ENCODE results near the gene AP2S1.

AP2S1 gene

GRCh38 chr19:46803555-46803954 is 47.1 kb downstream of the AP2S1 start:
- DNase-seq (ENCODE audit: low read depth, low spot score): no peak
- CTCF ChIA-PET: interaction anchor here (0.9 kb wide), 1 partner anchor 21 kb away, joined by 3 read pairs; no protein-coding TSS in a partner anchor
- H3K4me3 ChIP-seq (ENCODE audit: low read depth, low read length): no peak overlapping the region
- POLR2A ChIA-PET: no interaction called here
- no peak for TF ChIP-seq CTCF (IDR thresholded peaks at IDR 0.05; ENCODE audit: insufficient read depth, low read length, missing control alignments)

DNA sequence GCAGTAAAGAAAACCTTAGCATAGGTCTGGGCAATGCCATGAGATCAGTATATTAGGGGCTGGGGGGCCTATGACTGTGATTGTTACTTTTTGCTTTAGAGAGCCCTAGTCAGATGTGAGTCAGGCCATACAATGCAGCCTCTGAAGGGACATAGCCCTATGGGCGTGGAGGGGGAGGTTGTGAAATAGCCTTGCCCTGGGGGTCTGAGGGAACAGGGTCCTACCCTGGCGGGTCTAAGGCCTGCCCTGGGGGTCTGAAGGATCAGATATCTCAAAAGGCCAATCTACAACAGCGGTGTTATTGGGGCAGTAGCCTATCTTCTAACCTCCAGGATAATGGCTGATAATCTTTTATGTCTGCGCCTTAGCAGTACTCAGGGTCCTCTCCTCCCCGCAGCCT is 48.5 kb downstream of the AP2S1 start:
- no peak overlapping the region for H3K4me3 ChIP-seq (ENCODE audit: low read depth, low read length)
- ChIA-PET CTCF (no interaction called here), POLR2A (no interaction called here)
- DNase-seq (ENCODE audit: low read depth, low spot score): no peak
- TF ChIP-seq CTCF (IDR thresholded peaks at IDR 0.05; ENCODE audit: insufficient read depth, low read length, missing control alignments): no peak

DNA sequence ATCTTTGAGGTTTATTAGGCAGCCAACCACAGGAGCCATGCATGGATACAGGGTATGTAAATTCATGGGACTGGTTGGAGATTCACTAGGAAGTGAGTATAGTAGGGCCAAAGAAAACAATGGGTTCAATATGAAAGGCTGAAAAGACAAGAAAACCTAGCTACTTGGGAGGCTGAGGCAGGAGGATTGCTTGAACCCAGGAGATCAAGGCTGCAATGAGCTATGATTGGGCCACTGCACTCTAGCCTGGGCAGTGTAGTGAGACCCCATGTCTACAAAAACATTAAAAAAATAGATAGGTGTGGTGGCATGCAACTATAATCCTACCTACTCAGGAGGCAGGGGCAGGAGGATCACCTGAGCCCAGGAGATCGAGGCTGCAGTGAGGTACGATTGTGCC is 51.9 kb downstream of the AP2S1 start:
- no peak overlapping the region for H3K4me3 ChIP-seq (ENCODE audit: low read depth, low read length)
- no peak for DNase-seq (ENCODE audit: low read depth, low spot score)
- no peak for TF ChIP-seq CTCF (IDR thresholded peaks at IDR 0.05; ENCODE audit: insufficient read depth, low read length, missing control alignments)
- CTCF ChIA-PET: interaction anchor here (0.9 kb wide), 1 partner anchor 43 kb away, joined by 4 read pairs; no protein-coding TSS in a partner anchor
- POLR2A ChIA-PET: interaction anchor here (0.6 to 0.9 kb wide), 2 partner anchors 11 to 12 kb away, joined by 3 read pairs; no protein-coding TSS in a partner anchor

DNA sequence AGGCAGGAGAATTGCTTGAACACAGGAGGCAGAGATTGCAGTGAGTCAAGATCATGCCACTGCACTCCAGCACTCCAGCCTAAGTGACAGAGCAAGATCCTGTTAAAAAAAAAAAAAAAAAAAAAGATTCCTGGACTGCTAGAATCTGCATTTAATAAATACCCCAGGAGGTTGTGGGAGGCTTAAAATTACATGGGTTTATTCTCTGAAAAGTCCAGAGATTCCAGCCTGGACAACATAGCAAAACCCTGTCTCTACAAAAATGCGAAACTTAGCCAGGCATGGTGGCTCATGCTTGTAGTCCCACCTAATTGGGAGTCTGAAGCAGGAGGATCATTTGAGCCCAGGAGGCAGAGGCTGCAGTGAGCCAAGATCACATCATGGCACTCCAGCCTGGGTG is 52.8 kb downstream of the AP2S1 start:
- no peak for DNase-seq (ENCODE audit: low read depth, low spot score)
- POLR2A ChIA-PET: no interaction called here
- CTCF ChIA-PET: interaction anchor here (1.5 kb wide), 1 partner anchor 12 kb away, joined by 4 read pairs; no protein-coding TSS in a partner anchor
- H3K4me3 ChIP-seq (ENCODE audit: low read depth, low read length): no peak overlapping the region
- TF ChIP-seq CTCF (IDR thresholded peaks at IDR 0.05; ENCODE audit: insufficient read depth, low read length, missing control alignments): no peak

GRCh38 chr19:46791944-46792343 is 58.7 kb downstream of the AP2S1 start:
- CTCF ChIA-PET: interaction anchor here (2.4 kb wide), 1 partner anchor 49 kb away, joined by 15 read pairs; no protein-coding TSS in a partner anchor
- POLR2A ChIA-PET: interaction anchor here (1.0 kb wide), 1 partner anchor 11 kb away, joined by 3 read pairs; no protein-coding TSS in a partner anchor
- no peak overlapping the region for H3K4me3 ChIP-seq (ENCODE audit: low read depth, low read length)
- TF ChIP-seq CTCF (IDR thresholded peaks at IDR 0.05; ENCODE audit: insufficient read depth, low read length, missing control alignments): no peak
- no peak for DNase-seq (ENCODE audit: low read depth, low spot score)

DNA sequence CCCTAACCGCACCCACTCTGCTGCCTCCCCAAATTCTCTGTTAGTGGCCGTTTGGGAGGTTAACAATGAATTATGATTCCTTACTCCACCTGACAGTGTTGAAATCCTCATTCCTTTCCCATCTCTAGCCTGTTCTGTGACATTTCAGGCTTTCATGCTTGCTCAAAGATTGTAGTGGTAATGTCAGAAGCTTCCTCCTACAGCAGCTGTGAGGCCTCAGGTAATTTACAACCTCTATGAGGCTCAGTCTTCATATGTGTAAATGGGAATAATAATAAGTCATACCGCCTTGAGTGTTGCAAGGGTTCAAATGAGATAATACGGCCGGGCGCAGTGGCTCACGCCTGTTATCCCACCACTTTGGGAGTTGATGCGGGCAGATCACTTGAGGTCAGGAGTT is 61.3 kb downstream of the AP2S1 start:
- no peak overlapping the region for H3K4me3 ChIP-seq (ENCODE audit: low read depth, low read length)
- DNase-seq (ENCODE audit: low read depth, low spot score): no peak
- ChIA-PET POLR2A (interaction anchor here (1.0 kb wide), 1 partner anchor 10 kb away, joined by 3 read pairs; no protein-coding TSS in a partner anchor), CTCF (interaction anchor here (1.2 to 4.4 kb wide), 3 partner anchors 22 to 224 kb away, joined by 3 to 25 read pairs (median 4); no protein-coding TSS in a partner anchor)
- no peak for TF ChIP-seq CTCF (IDR thresholded peaks at IDR 0.05; ENCODE audit: insufficient read depth, low read length, missing control alignments)

Data from AG04449 (cell line).